Lung (tissue), 12 donors: Measurements from ENCODE around the gene SLC6A12. TPM values are rescaled to one million over a fixed set of nuclear protein-coding genes. Genes with fewer than 3 reads are reported as not detected.

Source experiments
- ATAC-seq: fragments of 200-7000 bp; cut with Tn5 transposase; one replicate; pipeline ENCODE4 v1.9.1; 2020; ENCODE audit warnings: moderate number of reproducible peaks; ENCODE audit not compliant: insufficient read depth, low FRiP score
- DNase-seq, 3 donors: peaks; one replicate each; pipeline ENCODE4 v3.0.0-alpha.2; 2013 to 2017
- H3K27ac ChIP-seq, 2 donors: one replicate each; pipeline ENCODE4 v1.5.1; 2013; ENCODE audit warnings: mild to moderate bottlenecking in 2 of 2, moderate library complexity in 2 of 2, control low read depth in 1 of 2, inconsistent platforms in 1 of 2, low read depth in 1 of 2, low read length in 1 of 2
- H3K27me3 ChIP-seq, 3 donors: one replicate each; pipeline ENCODE4 v1.5.1; 2013; ENCODE audit warnings: low read length in 2 of 3; ENCODE audit not compliant: control insufficient read depth in 3 of 3, insufficient read depth in 3 of 3
- H3K36me3 ChIP-seq, 4 donors: one replicate each; pipeline ENCODE4 v1.5.1; 2013; ENCODE audit warnings: low read length in 4 of 4, mild to moderate bottlenecking in 1 of 4, moderate library complexity in 1 of 4; ENCODE audit not compliant: control insufficient read depth in 4 of 4, insufficient read depth in 4 of 4
- H3K4me1 ChIP-seq, 5 donors: one replicate each; pipeline ENCODE4 v1.5.1; 2013; ENCODE audit warnings: low read length in 5 of 5, mild to moderate bottlenecking in 2 of 5, moderate library complexity in 1 of 5; ENCODE audit not compliant: control insufficient read depth in 5 of 5, insufficient read depth in 5 of 5
- H3K4me3 ChIP-seq: one replicate; pipeline ENCODE4 v1.5.1; 2013; ENCODE audit warnings: mild to moderate bottlenecking, control low read depth, moderate library complexity
- H3K9ac ChIP-seq, 2 donors: one replicate each; pipeline ENCODE4 v1.5.1; 2013; ENCODE audit warnings: low read length in 2 of 2, control low read depth in 1 of 2; ENCODE audit not compliant: insufficient read depth in 1 of 2
- H3K9me3 ChIP-seq, 4 donors: one replicate each; pipeline ENCODE4 v1.5.1; 2013; ENCODE audit warnings: low read length in 3 of 4, mild to moderate bottlenecking in 1 of 4, moderate library complexity in 1 of 4; ENCODE audit not compliant: control insufficient read depth in 4 of 4, insufficient read depth in 3 of 4
- WGBS, 2 donors: extraction: QIAGEN DNeasy Blood & Tissue Kit; methylation state at CpG; one replicate each; pipeline ENCODE4 v1.1.7; 2013; 5-methylcytosine and 5-hydroxymethylcytosine counted together
- polyA plus RNA-seq, 2 donors: library from polyadenylated mRNA; stranded (reverse); fragments of 200-250 nt; gene quantifications; one replicate each; pipeline ENCODE4 v1.2.1, GENCODE V29; 2013
- total RNA-seq, 2 donors: library from RNA; depleted of rRNA in 1 of 2; stranded (reverse); fragments of >200 nt in 1 of 2; gene quantifications; one replicate each; pipeline ENCODE4 v1.2.1, GENCODE V29; 2014 to 2021
- TF ChIP-seq, protein P1 (sequence below): IDR thresholded peaks from 2 replicates; pipeline ENCODE4 v1.5.1; 2012; ENCODE audit warnings: mild to moderate bottlenecking; ENCODE audit errors: control extremely low read depth, extremely low read depth
- donor health status: control.
- donor health status: control.
- donor health status: Bipolar disorder and iron deficiency.
- donor health status: healthy.
- donor health status: DM: yes; HTN: yes; CAD: no.

SLC6A12 gene
- total and polyA plus RNA-seq, 4 donors: 1.7 to 4.5 (median 3.1) TPM

DNA sequence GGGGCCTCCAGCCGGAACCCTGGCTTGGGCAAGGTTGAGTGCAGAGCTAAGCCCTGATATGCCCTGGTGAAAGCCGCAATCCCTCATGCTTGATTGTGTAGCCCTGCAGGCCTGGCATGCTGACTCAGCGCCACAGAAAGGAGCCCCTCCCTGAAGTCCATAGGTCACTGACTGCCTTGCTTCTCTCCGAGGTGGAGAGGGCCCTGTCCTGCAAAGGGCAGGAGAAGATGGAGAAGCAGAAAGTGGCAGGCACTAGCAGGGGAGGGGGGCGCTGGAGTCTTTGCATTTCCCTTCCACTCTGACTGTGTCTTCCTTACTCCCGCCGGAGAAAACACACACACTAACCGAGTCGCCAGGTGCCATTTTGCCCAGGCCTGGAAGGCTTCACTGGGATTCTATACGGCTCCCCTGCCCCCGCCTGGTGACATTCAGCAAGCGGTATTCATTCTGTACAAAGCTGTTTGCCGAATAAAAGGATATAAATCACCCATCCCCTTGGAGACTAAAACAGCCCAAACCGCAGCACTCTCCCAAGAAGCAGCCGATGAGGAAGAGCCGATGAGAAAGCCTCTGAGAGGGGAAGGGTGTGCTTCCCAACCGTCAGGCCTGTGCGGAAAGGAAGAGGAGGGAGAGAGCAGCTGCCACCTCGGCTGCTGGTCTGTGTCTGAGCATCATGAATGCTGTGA lies 69.8 kb downstream of the SLC6A12 start:
- Histone ChIP-seq H3K36me3 (no peaks in the 10 kb centered on the region), H3K27ac (no peak overlapping the region), H3K9me3 (peaks cover 0 to 2% (median 0%) of the 10 kb centered on the region in 4 donors), H3K4me1 (peaks cover 0 to 13% (median 2%) of the 10 kb centered on the region in 5 donors), H3K9ac (no peak overlapping the region), H3K27me3 (peaks cover 0 to 11% (median 11%) of the 10 kb centered on the region in 3 donors), H3K4me3 (no peak overlapping the region)
- 68 to 70% methylated on average over 19 of the region's 19 CpGs for WGBS, 2 donors
- DNase-seq (no peak), ATAC-seq (no peak)
- TF ChIP-seq, protein P1, sequence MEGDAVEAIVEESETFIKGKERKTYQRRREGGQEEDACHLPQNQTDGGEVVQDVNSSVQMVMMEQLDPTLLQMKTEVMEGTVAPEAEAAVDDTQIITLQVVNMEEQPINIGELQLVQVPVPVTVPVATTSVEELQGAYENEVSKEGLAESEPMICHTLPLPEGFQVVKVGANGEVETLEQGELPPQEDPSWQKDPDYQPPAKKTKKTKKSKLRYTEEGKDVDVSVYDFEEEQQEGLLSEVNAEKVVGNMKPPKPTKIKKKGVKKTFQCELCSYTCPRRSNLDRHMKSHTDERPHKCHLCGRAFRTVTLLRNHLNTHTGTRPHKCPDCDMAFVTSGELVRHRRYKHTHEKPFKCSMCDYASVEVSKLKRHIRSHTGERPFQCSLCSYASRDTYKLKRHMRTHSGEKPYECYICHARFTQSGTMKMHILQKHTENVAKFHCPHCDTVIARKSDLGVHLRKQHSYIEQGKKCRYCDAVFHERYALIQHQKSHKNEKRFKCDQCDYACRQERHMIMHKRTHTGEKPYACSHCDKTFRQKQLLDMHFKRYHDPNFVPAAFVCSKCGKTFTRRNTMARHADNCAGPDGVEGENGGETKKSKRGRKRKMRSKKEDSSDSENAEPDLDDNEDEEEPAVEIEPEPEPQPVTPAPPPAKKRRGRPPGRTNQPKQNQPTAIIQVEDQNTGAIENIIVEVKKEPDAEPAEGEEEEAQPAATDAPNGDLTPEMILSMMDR: no peak

DNA sequence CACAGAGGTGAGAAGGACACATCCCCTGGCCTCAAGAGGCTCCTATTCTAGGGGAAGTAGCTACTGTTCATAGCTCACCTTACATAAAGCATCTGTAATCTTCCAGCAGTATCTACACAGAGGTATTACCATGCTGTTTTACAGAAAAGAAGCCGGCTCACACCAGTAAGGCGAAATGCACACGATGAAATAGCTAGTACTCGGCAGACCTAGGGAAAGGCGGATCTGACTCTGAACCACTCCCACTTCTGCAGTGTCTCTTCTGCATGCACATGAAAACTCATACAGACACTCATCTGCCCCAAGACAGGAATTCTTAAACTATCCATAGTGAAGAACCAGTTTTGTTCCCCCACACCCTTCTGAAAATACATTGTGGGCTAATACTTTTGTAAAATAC lies 73.8 kb downstream of the SLC6A12 start:
- no peaks in the 10 kb centered on the region for H3K36me3 ChIP-seq
- H3K9me3 ChIP-seq: peaks cover 0 to 6% (median 0%) of the 10 kb centered on the region in 4 donors
- no peak overlapping the region for H3K9ac ChIP-seq
- H3K4me3 ChIP-seq: no peak overlapping the region
- WGBS, 2 donors: 70 to 76% methylated on average over 5 of the region's 5 CpGs
- H3K4me1 ChIP-seq: peaks cover 0 to 19% (median 4%) of the 10 kb centered on the region in 5 donors
- ATAC-seq (no peak), DNase-seq (peak in 2 of 3 donors; percentile 23 to 30)
- H3K27ac ChIP-seq: no peak overlapping the region
- TF ChIP-seq, protein P1: no peak
- peaks cover 0 to 11% (median 5%) of the 10 kb centered on the region in 3 donors for H3K27me3 ChIP-seq

Other genes with a start within 250 kb of the SLC6A12 start
- 1 to 10 TPM in 1 of 2 donors, under 1 TPM in 1; 0.51 to 7.5 TPM for gene IQSEC3, start 147.4 kb downstream of the SLC6A12 start, total RNA-seq
- 1 to 10 TPM in 1 of 2 donors, under 1 TPM in 1; 0.29 to 2.5 TPM for gene IQSEC3, start 147.4 kb downstream of the SLC6A12 start, polyA plus RNA-seq
- 1 to 10 TPM; 1.1 to 2.4 TPM for gene SLC6A13, start 48.7 kb upstream of the SLC6A12 start, total RNA-seq
- 1 to 10 TPM in 1 of 2 donors, under 1 TPM in 1; 0.46 to 1.0 TPM for gene SLC6A13, start 48.7 kb upstream of the SLC6A12 start, polyA plus RNA-seq
- gene KDM5A, start 175.2 kb upstream of the SLC6A12 start, total RNA-seq: 100 to 1,000 TPM in 1 of 2 donors, 10 to 100 TPM in 1; 60.7 to 101 TPM
- gene KDM5A, start 175.2 kb upstream of the SLC6A12 start, polyA plus RNA-seq: 10 to 100 TPM in 1 of 2 donors, 1 to 10 TPM in 1; 6.2 to 11.6 TPM
- gene CCDC77, start 187.5 kb upstream of the SLC6A12 start, total RNA-seq: 10 to 100 TPM in 1 of 2 donors, 1 to 10 TPM in 1; 5.6 to 20.6 TPM
- gene CCDC77, start 187.5 kb upstream of the SLC6A12 start, polyA plus RNA-seq: 1 to 10 TPM; 3.2 to 4.5 TPM
- gene B4GALNT3, start 245.8 kb upstream of the SLC6A12 start, total RNA-seq: 10 to 100 TPM in 1 of 2 donors, 1 to 10 TPM in 1; 1.7 to 36.1 TPM
- gene B4GALNT3, start 245.8 kb upstream of the SLC6A12 start, polyA plus RNA-seq: 10 to 100 TPM in 1 of 2 donors, 1 to 10 TPM in 1; 8.8 to 17.2 TPM